ENCODE results near the gene GALNT10.

GALNT10 gene

GRCh38 chr5:154203798-154204578, 13.5 kb downstream of the GALNT10 start:
- no peak for DNase-seq

GRCh38 chr5:154205441-154206117, 15.0 kb downstream of the GALNT10 start:
- DNase-seq: no peak

GRCh38 chr5:154206311-154206710, 15.8 kb downstream of the GALNT10 start:
- DNase-seq: no peak

GRCh38 chr5:154207204-154207603, 16.7 kb downstream of the GALNT10 start:
- DNase-seq: no peak

GRCh38 chr5:154209591-154210081, 19.1 kb downstream of the GALNT10 start:
- no peak for DNase-seq

GRCh38 chr5:154210163-154210562, 19.6 kb downstream of the GALNT10 start:
- DNase-seq: no peak

- DNase-seq: no peak
Measured at GRCh38 chr5:154211641-154212390, 21.3 kb downstream of the GALNT10 start.

- DNase-seq: no peak
Measured at GRCh38 chr5:154213592-154213991, 23.1 kb downstream of the GALNT10 start.

- peak; percentile 92 for DNase-seq
Measured at GRCh38 chr5:154214371-154215106, 24.0 kb downstream of the GALNT10 start.

- DNase-seq: no peak
Measured at GRCh38 chr5:154215571-154216325, 25.2 kb downstream of the GALNT10 start.

GRCh38 chr5:154217462-154217861, 26.9 kb downstream of the GALNT10 start:
- DNase-seq: no peak

GRCh38 chr5:154218786-154219185, 28.3 kb downstream of the GALNT10 start:
- DNase-seq: no peak

GRCh38 chr5:154220625-154221024, 30.1 kb downstream of the GALNT10 start:
- no peak for DNase-seq

GRCh38 chr5:154221371-154221896, 30.9 kb downstream of the GALNT10 start:
- DNase-seq: peak; percentile 85

- no peak for DNase-seq
Measured at GRCh38 chr5:154222414-154222813, 31.9 kb downstream of the GALNT10 start.

GRCh38 chr5:154223320-154223719, 32.8 kb downstream of the GALNT10 start:
- no peak for DNase-seq

GRCh38 chr5:154227090-154227489, 36.6 kb downstream of the GALNT10 start:
- DNase-seq: no peak

- peak; percentile 42 for DNase-seq
Measured at GRCh38 chr5:154228696-154229095, 38.2 kb downstream of the GALNT10 start.

- DNase-seq: no peak
Measured at GRCh38 chr5:154230526-154230925, 40.0 kb downstream of the GALNT10 start.

GRCh38 chr5:154234551-154234950, 44.0 kb downstream of the GALNT10 start:
- DNase-seq: no peak

GRCh38 chr5:154236011-154236410, 45.5 kb downstream of the GALNT10 start:
- DNase-seq: no peak
